ENCODE measurements around the gene GNAI1. TPM values are rescaled to one million over a fixed set of nuclear protein-coding genes. Genes with fewer than 3 reads are reported as not detected.

The GNAI1 gene
- total RNA-seq, 2 experiments from 2014 or later: not detected

- Histone ChIP-seq H3K4me1 (ENCODE audit: insufficient read depth, low read length, poor library complexity, severe bottlenecking) (no peaks in the 10 kb centered on the region), H3K4me2 (ENCODE audit: low read length) (no peak overlapping the region), H4K20me1 (ENCODE audit: insufficient read depth, low read length) (no peaks in the 10 kb centered on the region), H2AFZ (ENCODE audit: low read length) (no peak overlapping the region), H3K27ac (ENCODE audit: low read depth, low read length, poor library complexity, severe bottlenecking) (no peak overlapping the region), H3K9me3 (ENCODE audit: low read length) (no peaks in the 10 kb centered on the region), H3K4me3 (ENCODE audit: low read depth, low read length, poor library complexity, severe bottlenecking) (no peak overlapping the region), H3K36me3 (ENCODE audit: insufficient read depth, low read length) (no peaks in the 10 kb centered on the region), H3K79me2 (ENCODE audit: insufficient read depth, low read depth, low read length) (no peaks in the 10 kb centered on the region), H3K9me2 (ENCODE audit: insufficient read depth, low read length) (no peaks in the 10 kb centered on the region)
- intact Hi-C loops (cut with micrococcal nuclease; ENCODE audit: unreplicated experiment): no loop called here
- ChIA-PET CTCF (ENCODE audit: unreplicated experiment) (no interaction called here), POLR2A (interaction anchor here (0.5 kb wide), 1 partner anchor 27 kb away, joined by 4 read pairs; no protein-coding TSS in a partner anchor)
- no peak for DNase-seq (ENCODE audit: low spot score)
- TF ChIP-seq EZH2phosphoT487 (IDR thresholded peaks at IDR 0.05; ENCODE audit: borderline replicate concordance, low read depth, low read length) (no peak), CTCF (conservative IDR thresholded peaks at IDR 0.05; ENCODE audit: low read length) (no peak)
- BruUV-seq (replicated peaks): no TSS peak
These were observed 13.1 kb downstream of the GNAI1 start for GRCh38 chr7:80147543-80148391.

DNA sequence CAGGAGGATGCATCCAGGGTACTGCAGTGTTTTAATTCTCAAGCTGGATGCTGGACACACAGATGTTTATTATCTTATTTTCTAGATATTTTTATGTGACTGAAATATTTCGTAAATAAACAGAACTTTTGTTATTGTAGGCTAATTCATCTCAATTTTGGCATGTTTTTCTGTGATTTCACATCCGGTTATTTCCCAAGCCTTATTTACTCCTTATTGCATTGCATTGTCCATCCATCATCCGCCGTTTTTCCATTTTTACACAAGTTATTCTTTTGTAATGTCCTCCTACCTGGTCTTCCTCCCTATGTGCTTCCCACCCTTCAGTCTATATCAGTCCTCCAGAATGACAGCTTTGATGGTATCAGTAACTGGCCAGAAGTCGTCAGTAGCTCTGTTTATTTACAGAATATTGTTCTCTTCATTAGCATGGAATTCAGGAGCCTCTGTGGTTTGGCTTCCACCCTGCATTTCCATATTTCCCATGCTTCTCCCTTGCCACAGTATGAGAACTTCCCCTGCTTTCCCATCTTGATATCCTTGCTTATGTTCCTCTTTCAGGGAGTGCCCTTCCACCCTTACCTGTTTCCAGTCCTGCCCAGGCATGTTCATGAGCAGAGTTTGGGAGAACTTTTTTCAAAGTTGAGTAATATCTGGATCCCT lies 16.1 kb downstream of the GNAI1 start:
- no peak for DNase-seq (ENCODE audit: low spot score)
- no peaks in the 10 kb centered on the region for H4K20me1 ChIP-seq (ENCODE audit: insufficient read depth, low read length)
- H3K4me2 ChIP-seq (ENCODE audit: low read length): no peak overlapping the region
- H2AFZ ChIP-seq (ENCODE audit: low read length): no peak overlapping the region
- H3K9me2 ChIP-seq (ENCODE audit: insufficient read depth, low read length): no peaks in the 10 kb centered on the region
- H3K4me1 ChIP-seq (ENCODE audit: insufficient read depth, low read length, poor library complexity, severe bottlenecking): no peaks in the 10 kb centered on the region
- CTCF ChIA-PET (ENCODE audit: unreplicated experiment): no interaction called here
- H3K36me3 ChIP-seq (ENCODE audit: insufficient read depth, low read length): no peaks in the 10 kb centered on the region
- H3K27ac ChIP-seq (ENCODE audit: low read depth, low read length, poor library complexity, severe bottlenecking): no peak overlapping the region
- no peak for TF ChIP-seq CTCF (conservative IDR thresholded peaks at IDR 0.05; ENCODE audit: low read length)
- TF ChIP-seq EZH2phosphoT487 (IDR thresholded peaks at IDR 0.05; ENCODE audit: borderline replicate concordance, low read depth, low read length): no peak
- H3K9me3 ChIP-seq (ENCODE audit: low read length): no peaks in the 10 kb centered on the region
- H3K79me2 ChIP-seq (ENCODE audit: insufficient read depth, low read depth, low read length): no peaks in the 10 kb centered on the region
- intact Hi-C loops (cut with micrococcal nuclease; ENCODE audit: unreplicated experiment): no loop called here
- no TSS peak for BruUV-seq (replicated peaks)
- no peak overlapping the region for H3K4me3 ChIP-seq (ENCODE audit: low read depth, low read length, poor library complexity, severe bottlenecking)
- POLR2A ChIA-PET: no interaction called here

GRCh38 chr7:80151274-80151665 lies 16.6 kb downstream of the GNAI1 start:
- ChIA-PET CTCF (ENCODE audit: unreplicated experiment) (no interaction called here), POLR2A (no interaction called here)
- Histone ChIP-seq H2AFZ (ENCODE audit: low read length) (no peak overlapping the region), H3K27ac (ENCODE audit: low read depth, low read length, poor library complexity, severe bottlenecking) (no peak overlapping the region), H3K9me3 (ENCODE audit: low read length) (no peaks in the 10 kb centered on the region), H3K9me2 (ENCODE audit: insufficient read depth, low read length) (no peaks in the 10 kb centered on the region), H3K4me3 (ENCODE audit: low read depth, low read length, poor library complexity, severe bottlenecking) (no peak overlapping the region), H3K36me3 (ENCODE audit: insufficient read depth, low read length) (no peaks in the 10 kb centered on the region), H3K4me2 (ENCODE audit: low read length) (no peak overlapping the region), H3K4me1 (ENCODE audit: insufficient read depth, low read length, poor library complexity, severe bottlenecking) (no peaks in the 10 kb centered on the region), H3K79me2 (ENCODE audit: insufficient read depth, low read depth, low read length) (no peaks in the 10 kb centered on the region), H4K20me1 (ENCODE audit: insufficient read depth, low read length) (no peaks in the 10 kb centered on the region)
- no peak for TF ChIP-seq EZH2phosphoT487 (IDR thresholded peaks at IDR 0.05; ENCODE audit: borderline replicate concordance, low read depth, low read length)
- TF ChIP-seq CTCF (conservative IDR thresholded peaks at IDR 0.05; ENCODE audit: low read length): no peak
- no TSS peak for BruUV-seq (replicated peaks)
- DNase-seq (ENCODE audit: low spot score): no peak
- intact Hi-C loops (cut with micrococcal nuclease; ENCODE audit: unreplicated experiment): no loop called here

Measured in OCI-LY7 (cell line).